ENCODE data around the gene NOTO. TPM values are rescaled to one million over a fixed set of nuclear protein-coding genes. Genes with fewer than 3 reads are reported as not detected.

NOTO gene
- total and polyA plus RNA-seq, 2 of the 8 experiments (the other 6 are each of a cell fraction or from before 2014, with no cell fraction given), result 0.33 to 0.54 TPM

DNA sequence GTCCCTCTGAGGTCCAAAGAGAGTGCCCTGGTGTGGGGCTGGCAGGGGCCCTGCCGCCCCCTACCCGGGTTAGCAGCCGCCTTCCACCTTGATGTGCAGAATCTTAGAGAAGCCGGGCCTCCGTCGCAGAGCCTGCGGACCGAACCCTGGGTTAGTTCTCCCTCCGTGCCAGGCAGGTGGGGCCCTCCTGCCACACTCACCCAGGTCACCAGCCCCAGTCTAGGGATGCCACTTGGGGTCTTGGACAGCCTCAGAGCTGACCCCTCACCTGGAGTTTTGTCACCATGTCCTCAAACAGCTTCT lies 56.5 kb downstream of the NOTO start:
- Histone ChIP-seq H4K5ac (ENCODE audit: insufficient read length, low read depth, low read length) (no peak overlapping the region), H3K4ac (replicated peaks; ENCODE audit: insufficient read length, low read depth, low read length) (no peak overlapping the region), H3K4me1 (replicated peaks in 1 of 4; ENCODE audit: control insufficient read depth in 3 of 4, insufficient read depth in 4 of 4, low read length in 3 of 4) (peaks cover 0 to 12% (median 4%) of the 10 kb centered on the region in 4 experiments; a peak in 3 of 7 replicates), H3K56ac (replicated peaks; ENCODE audit: insufficient read length, low read depth, low read length) (no peak overlapping the region), H2BK5ac (ENCODE audit: low read depth, low read length) (no peak overlapping the region), H2BK120ac (replicated peaks; ENCODE audit: low read depth, low read length) (no peak overlapping the region), H3K79me1 (ENCODE audit: low read depth, low read length) (no peaks in the 10 kb centered on the region), H2BK12ac (ENCODE audit: low read depth, low read length) (no peak overlapping the region), H3K27ac (ENCODE audit: low read depth, low read length) (no peak overlapping the region), H3K4me3 (ENCODE audit: extremely low read depth in 1 of 4, insufficient read depth in 2 of 4, low read depth in 3 of 4, low read length in 4 of 4) (no peak overlapping the region), H2AK5ac (ENCODE audit: low read depth, low read length) (no peak overlapping the region), H2BK15ac (ENCODE audit: low read length) (no peak overlapping the region), H3K79me2 (ENCODE audit: control insufficient read depth in 1 of 2, insufficient read depth in 2 of 2, low read length in 2 of 2) (no peaks in the 10 kb centered on the region), H3K9me3 (ENCODE audit: insufficient read depth in 2 of 2, low read depth in 1 of 2, low read length in 1 of 2) (no peaks in the 10 kb centered on the region), H3K23me2 (ENCODE audit: low read depth, low read length) (no peaks in the 10 kb centered on the region), H3K36me3 (ENCODE audit: control insufficient read depth in 2 of 4, insufficient read depth in 4 of 4, low read length in 3 of 4) (peaks cover 3 to 28% (median 10%) of the 10 kb centered on the region in 4 experiments; a peak in 6 of 8 replicates), H4K91ac (replicated peaks; ENCODE audit: insufficient read length, low read length) (no peak overlapping the region), H4K20me1 (replicated peaks in 1 of 2; ENCODE audit: control insufficient read depth in 1 of 2, insufficient read depth in 2 of 2, low read length in 2 of 2) (peaks cover 17 to 20% of the 10 kb centered on the region in 2 experiments), H2BK20ac (ENCODE audit: low read length) (no peak overlapping the region), H3K23ac (ENCODE audit: insufficient read length) (no peak overlapping the region), H3K9ac (replicated peaks in 1 of 4; ENCODE audit: extremely low read depth in 1 of 4, low read depth in 3 of 4, low read length in 3 of 4) (no peak overlapping the region), H2AFZ (ENCODE audit: low read length) (no peak overlapping the region), H3K4me2 (ENCODE audit: insufficient read depth in 1 of 2, low read depth in 2 of 2, low read length in 2 of 2) (no peak overlapping the region), H3K14ac (ENCODE audit: insufficient read length) (no peak overlapping the region), H3K18ac (ENCODE audit: extremely low read depth, low read length) (no peak overlapping the region), H4K8ac (ENCODE audit: extremely low read depth, insufficient read depth, low read length) (no peak overlapping the region), H3K27me3 (replicated peaks in 1 of 4; ENCODE audit: control insufficient read depth in 3 of 4, extremely low read depth in 1 of 4, insufficient read depth in 3 of 4, low read length in 3 of 4) (no peaks in the 10 kb centered on the region)
- 94% methylated on average over 9 of the region's 9 CpGs; no CpG with 5 or more reads in 1 of the 2 experiments for whole genome bisulfite sequencing, 2 experiments (ENCODE audit: extremely low coverage in 1 of 2, insufficient coverage in 1 of 2, insufficient read length in 1 of 2, insufficient replicate concordance in 2 of 2, low coverage in 1 of 2, low lambda C conversion rate in 2 of 2, missing lambda C conversion rate in 1 of 2)
- FAIRE-seq (no peak), DNase-seq (ENCODE audit: low read depth in 1 of 2, low spot score in 2 of 2) (no peak)
- TF ChIP-seq RNF2 (IDR thresholded peaks at IDR 0.05; ENCODE audit: borderline replicate concordance, low read depth, low read length, missing control alignments, poor library complexity, severe bottlenecking) (no peak), POLR2A (IDR thresholded peaks at IDR 0.05; ENCODE audit: control extremely low read depth in 1 of 2, low read depth in 2 of 2, low read length in 2 of 2) (no peak)
- CTCF ChIA-PET (ENCODE audit: partially characterized antibody), result interaction anchor here (0.6 to 7.0 kb wide), 13 partner anchors 8 to 1320 kb away, joined by 3 to 51 read pairs (median 4); partner anchors contain the start of genes CCT7, EGR4, PRADC1 and SMYD5
- POLR2A ChIA-PET (ENCODE audit: partially characterized antibody), result interaction anchor here (0.9 to 5.1 kb wide), 5 partner anchors 8 to 25 kb away, joined by 3 to 53 read pairs (median 3); partner anchors contain the start of genes CCT7, FBXO41 and PRADC1

Measured in H1 (cell line).